ENCODE measurements around the gene FLRT2. TPM values are rescaled to one million over a fixed set of nuclear protein-coding genes. Genes with fewer than 3 reads are reported as not detected.

The FLRT2 gene
- polyA plus RNA-seq, 1 donor (not counting 4 experiments of a cell fraction or from before 2014, with no cell fraction given): 69.2 TPM

- no peak for FAIRE-seq
- no peak for DNase-seq (ENCODE audit: low read depth, low spot score)
- TF ChIP-seq CTCF (optimal IDR thresholded peaks at IDR 0.05 in 1 of 3, IDR thresholded peaks at IDR 0.05 in 1 of 3, conservative IDR thresholded peaks at IDR 0.05 in 1 of 3; ENCODE audit: extremely low read depth in 1 of 3, insufficient read depth in 2 of 3, low read length in 3 of 3) (no peak), EZH2 (IDR thresholded peaks at IDR 0.05; ENCODE audit: low read length) (no peak)
- Histone ChIP-seq H3K36me3 (ENCODE audit: control insufficient read depth in 2 of 2, extremely low read depth in 1 of 2, insufficient read depth in 2 of 2, low read length in 2 of 2) (no peaks in the 10 kb centered on the region), H3K27ac (ENCODE audit: control insufficient read depth, insufficient read depth, low read length) (no peak overlapping the region), H4K20me1 (ENCODE audit: control insufficient read depth, extremely low read depth, insufficient read depth, low read length) (no peaks in the 10 kb centered on the region), H3K4me3 (ENCODE audit: control insufficient read depth in 2 of 3, extremely low read depth in 1 of 3, insufficient read depth in 2 of 3, low read depth in 1 of 3, low read length in 3 of 3) (no peak overlapping the region), H3K79me2 (ENCODE audit: control insufficient read depth, insufficient read depth, low read length) (no peaks in the 10 kb centered on the region), H2AFZ (ENCODE audit: control insufficient read depth, low read length) (no peak overlapping the region), H3K9me1 (ENCODE audit: control insufficient read depth, extremely low read depth, insufficient read depth, low read length) (no peaks in the 10 kb centered on the region), H3K4me1 (ENCODE audit: control insufficient read depth, extremely low read depth, insufficient read depth, low read length) (no peaks in the 10 kb centered on the region), H3K9ac (ENCODE audit: control insufficient read depth, extremely low read depth, insufficient read depth, low read length) (no peak overlapping the region), H3K27me3 (ENCODE audit: control insufficient read depth, extremely low read depth, insufficient read depth, low read length) (no peaks in the 10 kb centered on the region), H3K4me2 (ENCODE audit: control insufficient read depth, extremely low read depth, insufficient read depth, low read depth, low read length) (no peak overlapping the region), H3K9me3 (ENCODE audit: control insufficient read depth, low read depth, low read length) (no peaks in the 10 kb centered on the region)
- dilution Hi-C loops (cut with MboI; ENCODE audit: extremely low pct_ligation_motif_present, low sequenced_read_pairs): no loop called here
These were observed 47.4 kb upstream of the FLRT2 start for GRCh38 chr14:85482552-85482951.

GRCh38 chr14:85483037-85483436 lies 46.9 kb upstream of the FLRT2 start:
- TF ChIP-seq EZH2 (IDR thresholded peaks at IDR 0.05; ENCODE audit: low read length): no peak
- TF ChIP-seq CTCF (optimal IDR thresholded peaks at IDR 0.05 in 1 of 3, IDR thresholded peaks at IDR 0.05 in 1 of 3, conservative IDR thresholded peaks at IDR 0.05 in 1 of 3; ENCODE audit: extremely low read depth in 1 of 3, insufficient read depth in 2 of 3, low read length in 3 of 3): no peak
- H3K9me3 ChIP-seq (ENCODE audit: control insufficient read depth, low read depth, low read length): no peaks in the 10 kb centered on the region
- H3K9me1 ChIP-seq (ENCODE audit: control insufficient read depth, extremely low read depth, insufficient read depth, low read length): no peaks in the 10 kb centered on the region
- H4K20me1 ChIP-seq (ENCODE audit: control insufficient read depth, extremely low read depth, insufficient read depth, low read length): no peaks in the 10 kb centered on the region
- no peak overlapping the region for H3K4me2 ChIP-seq (ENCODE audit: control insufficient read depth, extremely low read depth, insufficient read depth, low read depth, low read length)
- H3K27me3 ChIP-seq (ENCODE audit: control insufficient read depth, extremely low read depth, insufficient read depth, low read length): no peaks in the 10 kb centered on the region
- DNase-seq (ENCODE audit: low read depth, low spot score): no peak
- peak overlapping the region; percentile 38 for H2AFZ ChIP-seq (ENCODE audit: control insufficient read depth, low read length)
- H3K36me3 ChIP-seq (ENCODE audit: control insufficient read depth in 2 of 2, extremely low read depth in 1 of 2, insufficient read depth in 2 of 2, low read length in 2 of 2): no peaks in the 10 kb centered on the region
- no peak for FAIRE-seq
- no peak overlapping the region for H3K4me3 ChIP-seq (ENCODE audit: control insufficient read depth in 2 of 3, extremely low read depth in 1 of 3, insufficient read depth in 2 of 3, low read depth in 1 of 3, low read length in 3 of 3)
- H3K27ac ChIP-seq (ENCODE audit: control insufficient read depth, insufficient read depth, low read length): no peak overlapping the region
- H3K79me2 ChIP-seq (ENCODE audit: control insufficient read depth, insufficient read depth, low read length): no peaks in the 10 kb centered on the region
- dilution Hi-C loops (cut with MboI; ENCODE audit: extremely low pct_ligation_motif_present, low sequenced_read_pairs): no loop called here
- no peak overlapping the region for H3K9ac ChIP-seq (ENCODE audit: control insufficient read depth, extremely low read depth, insufficient read depth, low read length)
- no peaks in the 10 kb centered on the region for H3K4me1 ChIP-seq (ENCODE audit: control insufficient read depth, extremely low read depth, insufficient read depth, low read length)
